ENCODE measurements around the gene KRTAP5-1. TPM values are rescaled to one million over a fixed set of nuclear protein-coding genes. Genes with fewer than 3 reads are reported as not detected.
"Not testable (repeated sequence)": the region's sequence is repeated elsewhere in the genome, so short reads cannot be mapped to it uniquely, and the experiment has no call there.

Gene KRTAP5-1
- total and polyA plus RNA-seq, 10 of the 15 experiments (the other 5 are each of a cell fraction or from before 2014, with no cell fraction given): not detected

- H3K9ac ChIP-seq (ENCODE audit: control insufficient read depth, insufficient read depth, low read length): no peak overlapping the region
- intact Hi-C loops (cut with micrococcal nuclease; ENCODE audit: unreplicated experiment) (no loop called here), in situ Hi-C loops (cut with MboI) (no loop called here)
- H3K4me1 ChIP-seq (ENCODE audit: control insufficient read depth, insufficient read depth, low read length): no peaks in the 10 kb centered on the region
- SMC1A ChIA-PET (ENCODE audit: uncharacterized antibody, unreplicated experiment): no interaction called here
- TF ChIP-seq BMI1 (IDR thresholded peaks at IDR 0.05; ENCODE audit: borderline replicate concordance) (no peak), FOXK2 (IDR thresholded peaks at IDR 0.05) (no peak), JUND (IDR thresholded peaks at IDR 0.05; ENCODE audit: low read depth, low read length) (no peak), NRF1 (conservative IDR thresholded peaks at IDR 0.05; ENCODE audit: low read depth, low read length) (no peak), CBX3 (IDR thresholded peaks at IDR 0.05; ENCODE audit: borderline replicate concordance, low read depth) (no peak), FOXM1 (IDR thresholded peaks at IDR 0.05; ENCODE audit: low read depth, low read length) (no peak), SIX5 (IDR thresholded peaks at IDR 0.05; ENCODE audit: low read depth, low read length, severe bottlenecking) (no peak), ATF3 (IDR thresholded peaks at IDR 0.05; ENCODE audit: borderline replicate concordance, extremely low read depth, low read depth, low read length) (no peak), MTA2 (IDR thresholded peaks at IDR 0.05; ENCODE audit: low read depth) (no peak)
- TF ChIP-seq, protein P1, sequence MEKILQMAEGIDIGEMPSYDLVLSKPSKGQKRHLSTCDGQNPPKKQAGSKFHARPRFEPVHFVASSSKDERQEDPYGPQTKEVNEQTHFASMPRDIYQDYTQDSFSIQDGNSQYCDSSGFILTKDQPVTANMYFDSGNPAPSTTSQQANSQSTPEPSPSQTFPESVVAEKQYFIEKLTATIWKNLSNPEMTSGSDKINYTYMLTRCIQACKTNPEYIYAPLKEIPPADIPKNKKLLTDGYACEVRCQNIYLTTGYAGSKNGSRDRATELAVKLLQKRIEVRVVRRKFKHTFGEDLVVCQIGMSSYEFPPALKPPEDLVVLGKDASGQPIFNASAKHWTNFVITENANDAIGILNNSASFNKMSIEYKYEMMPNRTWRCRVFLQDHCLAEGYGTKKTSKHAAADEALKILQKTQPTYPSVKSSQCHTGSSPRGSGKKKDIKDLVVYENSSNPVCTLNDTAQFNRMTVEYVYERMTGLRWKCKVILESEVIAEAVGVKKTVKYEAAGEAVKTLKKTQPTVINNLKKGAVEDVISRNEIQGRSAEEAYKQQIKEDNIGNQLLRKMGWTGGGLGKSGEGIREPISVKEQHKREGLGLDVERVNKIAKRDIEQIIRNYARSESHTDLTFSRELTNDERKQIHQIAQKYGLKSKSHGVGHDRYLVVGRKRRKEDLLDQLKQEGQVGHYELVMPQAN (conservative IDR thresholded peaks at IDR 0.05): no peak
- no peak overlapping the region for H2AFZ ChIP-seq (ENCODE audit: control insufficient read depth, low read depth, low read length)
- no peak overlapping the region for H3K4me3 ChIP-seq
- no peak overlapping the region for H3K4me2 ChIP-seq (ENCODE audit: control insufficient read depth, insufficient read depth)
- no peak overlapping the region for H3K27ac ChIP-seq (ENCODE audit: control insufficient read depth, insufficient read depth)
- 0% methylated on average over 2 of the region's 2 CpGs for WGBS (ENCODE audit: insufficient coverage, insufficient replicate concordance, low lambda C conversion rate, missing lambda C conversion rate)
- RAD21 ChIA-PET (ENCODE audit: unreplicated experiment): no interaction called here
- POLR2A ChIA-PET: interaction anchor here (0.7 kb wide), 1 partner anchor 17 kb away, joined by 6 read pairs; no protein-coding TSS in a partner anchor
- no peaks in the 10 kb centered on the region; a peak in 2 of 4 replicates for H3K27me3 ChIP-seq (replicated peaks in 1 of 2; ENCODE audit: control insufficient read depth in 2 of 2, insufficient read depth in 2 of 2, low read length in 1 of 2)
- CTCF ChIA-PET: interaction anchor here (1.8 kb wide), 1 partner anchor 8 kb away, joined by 4 read pairs; no protein-coding TSS in a partner anchor
- FAIRE-seq: no peak
- no peaks in the 10 kb centered on the region for H3K79me2 ChIP-seq (ENCODE audit: control insufficient read depth, insufficient read depth, low read length)
- DNase-seq (ENCODE audit: low read depth, low spot score): no peak
- H3K9me3 ChIP-seq (replicated peaks; ENCODE audit: control insufficient read depth, insufficient read depth, low read length): no peaks in the 10 kb centered on the region; the same call in 2 of the 3 replicates
- no peak for ATAC-seq
- no peaks in the 10 kb centered on the region for H4K20me1 ChIP-seq (ENCODE audit: control insufficient read depth, insufficient read depth)
- no peaks in the 10 kb centered on the region for H3K36me3 ChIP-seq (ENCODE audit: control insufficient read depth in 2 of 2, insufficient read depth in 2 of 2, low read length in 1 of 2)
- BruUV-seq (replicated peaks): no TSS peak
Measured at GRCh38 chr11:1586699-1587098, 1.6 kb upstream of the KRTAP5-1 start.

- H3K27ac ChIP-seq (ENCODE audit: control insufficient read depth, insufficient read depth); H3K4me2 ChIP-seq (ENCODE audit: control insufficient read depth, insufficient read depth); in situ Hi-C loops (cut with MboI); intact Hi-C loops (cut with micrococcal nuclease; ENCODE audit: unreplicated experiment); H3K9ac ChIP-seq (ENCODE audit: control insufficient read depth, insufficient read depth, low read length); H3K79me2 ChIP-seq (ENCODE audit: control insufficient read depth, insufficient read depth, low read length); H3K36me3 ChIP-seq (ENCODE audit: control insufficient read depth in 2 of 2, insufficient read depth in 2 of 2, low read length in 1 of 2); H2AFZ ChIP-seq (ENCODE audit: control insufficient read depth, low read depth, low read length); FAIRE-seq; H3K4me1 ChIP-seq (ENCODE audit: control insufficient read depth, insufficient read depth, low read length); ATAC-seq; POLR2A ChIA-PET; DNase-seq (ENCODE audit: low read depth, low spot score); H4K20me1 ChIP-seq (ENCODE audit: control insufficient read depth, insufficient read depth); H3K27me3 ChIP-seq (replicated peaks in 1 of 2; ENCODE audit: control insufficient read depth in 2 of 2, insufficient read depth in 2 of 2, low read length in 1 of 2); H3K9me3 ChIP-seq (replicated peaks; ENCODE audit: control insufficient read depth, insufficient read depth, low read length); BruUV-seq (replicated peaks); H3K4me3 ChIP-seq: not testable (repeated sequence)
- SMC1A ChIA-PET (ENCODE audit: uncharacterized antibody, unreplicated experiment): interaction anchor here (0.6 kb wide), 1 partner anchor 11 kb away, joined by 3 read pairs; no protein-coding TSS in a partner anchor
- WGBS (ENCODE audit: insufficient coverage, insufficient replicate concordance, low lambda C conversion rate, missing lambda C conversion rate): 44% methylated on average over 2 of the region's 2 CpGs
- RAD21 ChIA-PET (ENCODE audit: unreplicated experiment): interaction anchor here (1.5 kb wide), 1 partner anchor 36 kb away, joined by 5 read pairs; no protein-coding TSS in a partner anchor
- CTCF ChIA-PET: interaction anchor here (1.0 kb wide), 1 partner anchor 8 kb away, joined by 3 read pairs; no protein-coding TSS in a partner anchor
Measured at GRCh38 chr11:1582909-1583308, 2.2 kb downstream of the KRTAP5-1 start.
